ENCODE measurements around the gene CASP7.

GRCh38 chr10:113745374-113745773 is 65.7 kb downstream of the CASP7 start:
- TF ChIP-seq CTCF (IDR thresholded peaks at IDR 0.05; ENCODE audit: insufficient read depth, low read length, poor library complexity, severe bottlenecking): no peak
- TF ChIP-seq EZH2phosphoT487 (conservative IDR thresholded peaks at IDR 0.05; ENCODE audit: low read length): no peak

Measured in SU-DHL-6 (cell line).